CD14-positive monocyte (primary cell): ENCODE results near the gene NRXN3. TPM values are rescaled to one million over a fixed set of nuclear protein-coding genes. Genes with fewer than 3 reads are reported as not detected.

Source experiments
- DNase-seq, 3 donors: peaks; one replicate each; pipeline ENCODE4 v3.0.0-alpha.2; 2011 to 2022
- H2AFZ ChIP-seq: 2 replicates; pipeline ENCODE4 v1.6.0; 2012; ENCODE audit warnings: mild to moderate bottlenecking, low read depth, low read length, inconsistent platforms; ENCODE audit not compliant: insufficient read depth, poor library complexity, severe bottlenecking
- H3K27ac ChIP-seq, 2 donors: 1 replicate in 1 of 2; 2 replicates in 1 of 2; pipeline ENCODE4 v1.5.1; 2012 to 2013; ENCODE audit warnings: low read length in 2 of 2, control low read depth in 1 of 2, inconsistent platforms in 1 of 2, low read depth in 1 of 2, mild to moderate bottlenecking in 1 of 2
- H3K27me3 ChIP-seq, 2 donors: one replicate each; pipeline versions ENCODE4 v1.6.0 to v1.6.1; 2011 to 2013; ENCODE audit warnings: low read length in 2 of 2; ENCODE audit not compliant: control insufficient read depth in 2 of 2, insufficient read depth in 2 of 2
- H3K36me3 ChIP-seq, 2 donors: replicated peaks in 1 of 2; 1 replicate in 1 of 2; 2 replicates in 1 of 2; pipeline versions ENCODE4 v1.5.1 to v1.6.1; 2012 to 2013; ENCODE audit warnings: low read length in 2 of 2, control low read depth in 1 of 2, inconsistent platforms in 1 of 2, mild to moderate bottlenecking in 1 of 2; ENCODE audit not compliant: insufficient read depth in 2 of 2, control insufficient read depth in 1 of 2
- H3K4me1 ChIP-seq, 2 donors: 1 replicate in 1 of 2; 2 replicates in 1 of 2; pipeline versions ENCODE4 v1.5.1 to v1.6.1; 2012 to 2013; ENCODE audit warnings: low read length in 2 of 2, control low read depth in 1 of 2, inconsistent platforms in 1 of 2, mild to moderate bottlenecking in 1 of 2, moderate library complexity in 1 of 2; ENCODE audit not compliant: insufficient read depth in 2 of 2, control insufficient read depth in 1 of 2
- H3K4me2 ChIP-seq: replicated peaks from 2 replicates; pipeline ENCODE3; 2012; ENCODE audit warnings: low read length, moderate library complexity, mild to moderate bottlenecking; ENCODE audit not compliant: poor library complexity, severe bottlenecking; ENCODE audit errors: extremely low read depth
- H3K4me3 ChIP-seq, 3 experiments: fragments of 200-600 bp in 1 of 3; sonication (generic) in 1 of 3; replicated peaks in 1 of 3; 1 replicate in 2 of 3; 2 replicates in 1 of 3; pipeline ENCODE4 v1.5.1; 2011 to 2013; ENCODE audit warnings: low read length in 3 of 3, mild to moderate bottlenecking in 3 of 3, control low read depth in 2 of 3, low read depth in 2 of 3, inconsistent platforms in 1 of 3, moderate library complexity in 1 of 3
- H3K79me2 ChIP-seq: 2 replicates; pipeline ENCODE4 v1.6.0; 2012; ENCODE audit warnings: mild to moderate bottlenecking, control low read depth, inconsistent platforms, low read length, moderate library complexity; ENCODE audit not compliant: insufficient read depth
- H3K9ac ChIP-seq: 2 replicates; pipeline ENCODE4 v1.6.0; 2017; ENCODE audit warnings: low read length, mild to moderate bottlenecking; ENCODE audit not compliant: insufficient read depth, poor library complexity, severe bottlenecking
- H3K9me3 ChIP-seq, 2 donors: replicated peaks in 1 of 2; 1 replicate in 1 of 2; 2 replicates in 1 of 2; pipeline versions ENCODE4 v1.5.1 to v1.6.1; 2012 to 2013; ENCODE audit warnings: low read length in 2 of 2, control low read depth in 1 of 2; ENCODE audit not compliant: control insufficient read depth in 1 of 2, insufficient read depth in 1 of 2
- H4K20me1 ChIP-seq: 2 replicates; pipeline ENCODE4 v1.6.0; 2012; ENCODE audit warnings: mild to moderate bottlenecking, low read length, control low read depth, moderate library complexity; ENCODE audit not compliant: insufficient read depth
- H3K27ac Mint-ChIP-seq, 7 donors: one replicate each; pipeline ENCODE4 v1.8.0; 2020; ENCODE audit warnings: mild to moderate bottlenecking in 7 of 7, mixed read lengths in 7 of 7, moderate library complexity in 6 of 7, inconsistent platforms in 2 of 7
- H3K27me3 Mint-ChIP-seq, 3 donors: one replicate each; pipeline ENCODE4 v1.8.0; 2021 to 2022; ENCODE audit warnings: low read depth in 3 of 3, mild to moderate bottlenecking in 3 of 3, mixed read lengths in 3 of 3, moderate library complexity in 3 of 3, inconsistent platforms in 1 of 3
- H3K36me3 Mint-ChIP-seq, 2 donors: one replicate each; pipeline ENCODE4 v1.8.0; 2020; ENCODE audit warnings: mixed read lengths in 2 of 2, inconsistent platforms in 1 of 2, mild to moderate bottlenecking in 1 of 2
- H3K4me1 Mint-ChIP-seq: one replicate; pipeline ENCODE4 v1.8.0; 2020; ENCODE audit warnings: mild to moderate bottlenecking, mixed read lengths
- H3K4me3 Mint-ChIP-seq, 2 donors: one replicate each; pipeline ENCODE4 v1.8.0; 2020; ENCODE audit warnings: mild to moderate bottlenecking in 2 of 2, mixed read lengths in 2 of 2, moderate library complexity in 1 of 2
- H3K9me3 Mint-ChIP-seq, 7 donors: one replicate each; pipeline ENCODE4 v1.8.0; 2020 to 2022; ENCODE audit warnings: mixed read lengths in 7 of 7, mild to moderate bottlenecking in 6 of 7, moderate library complexity in 6 of 7, inconsistent platforms in 2 of 7
- CTCF ChIP-seq: fragments of 200-600 bp; IDR thresholded peaks from one replicate; pipeline ENCODE4 v1.8.0; 2022; ENCODE audit warnings: antibody characterized with exemption, mild to moderate bottlenecking
- WGBS: methylation state at CpG from one replicate; pipeline ENCODE4 v1.1.5; 2013; ENCODE audit warnings: missing lambda C conversion rate; ENCODE audit not compliant: insufficient coverage; 5-methylcytosine and 5-hydroxymethylcytosine counted together
- intact Hi-C, 2 donors: fragments of 100-400 bp; cut with micrococcal nuclease; formaldehyde crosslinking; loops; one replicate each; pipeline versions ENCODE4 v1.15.0 to v1.15.1; 2023
- polyA plus RNA-seq, 3 donors: library from polyadenylated mRNA; depleted of rRNA in 1 of 3; unstranded in 2 of 3; stranded (reverse) in 1 of 3; fragments of 300-500 nt in 2 of 3; fragments of >200 nt in 1 of 3; fragmentation: Illumina TruSeq in 2 of 3; gene quantifications; 1 replicate in 2 of 3; 2 replicates in 1 of 3; pipeline ENCODE4 v1.2.3, GENCODE V29; 2012 to 2021

The NRXN3 gene
- polyA plus RNA-seq, 3 donors = not detected

GRCh38 chr14:78611796-78612571, 441.8 kb downstream of the NRXN3 start:
- 88% methylated on average over 2 of the region's 3 CpGs for WGBS

GRCh38 chr14:78612666-78613065, 442.5 kb downstream of the NRXN3 start:
- no CpG with 5 or more reads among the region's 1 CpG for WGBS
- Histone ChIP-seq H3K4me2 (no peak overlapping the region), H3K27ac (no peak overlapping the region), H3K9me3 (no peaks in the 10 kb centered on the region), H3K4me1 (no peaks in the 10 kb centered on the region), H3K79me2 (no peaks in the 10 kb centered on the region), H2AFZ (no peak overlapping the region), H3K9ac (no peak overlapping the region), H3K36me3 (no peaks in the 10 kb centered on the region), H3K27me3 (no peaks in the 10 kb centered on the region), H3K4me3 (no peak overlapping the region), H4K20me1 (no peaks in the 10 kb centered on the region)
- H3K9me3 Mint-ChIP-seq = peaks cover 0 to 5% (median 0%) of the 10 kb centered on the region in 7 donors
- TF ChIP-seq CTCF = no peak
- no peak for DNase-seq
- H3K36me3 Mint-ChIP-seq = no peaks in the 10 kb centered on the region
- H3K27me3 Mint-ChIP-seq = peaks cover 0 to 4% (median 3%) of the 10 kb centered on the region in 3 donors
- no peaks in the 10 kb centered on the region for H3K4me1 Mint-ChIP-seq
- no peak overlapping the region for H3K27ac Mint-ChIP-seq
- H3K4me3 Mint-ChIP-seq = no peak overlapping the region
- intact Hi-C loops = no loop called here

More at GRCh38 chr14:78611796-78612571, 441.8 kb downstream of the NRXN3 start:
- no peaks in the 10 kb centered on the region for H4K20me1 ChIP-seq
- H3K9me3 ChIP-seq = no peaks in the 10 kb centered on the region
- H3K4me3 Mint-ChIP-seq = no peak overlapping the region
- DNase-seq = no peak
- H3K36me3 Mint-ChIP-seq = no peaks in the 10 kb centered on the region
- peaks cover 0 to 5% (median 0%) of the 10 kb centered on the region in 7 donors for H3K9me3 Mint-ChIP-seq
- no peak overlapping the region for H3K4me2 ChIP-seq
- no peaks in the 10 kb centered on the region for H3K4me1 Mint-ChIP-seq
- no peak overlapping the region for H2AFZ ChIP-seq
- no peaks in the 10 kb centered on the region for H3K27me3 ChIP-seq
- H3K36me3 ChIP-seq = no peaks in the 10 kb centered on the region
- H3K79me2 ChIP-seq = no peaks in the 10 kb centered on the region
- no peak overlapping the region for H3K9ac ChIP-seq
- intact Hi-C loops = no loop called here
- no peak for TF ChIP-seq CTCF
- H3K27ac ChIP-seq = no peak overlapping the region
- no peak overlapping the region for H3K4me3 ChIP-seq
- no peak overlapping the region for H3K27ac Mint-ChIP-seq
- peaks cover 0 to 4% (median 3%) of the 10 kb centered on the region in 3 donors for H3K27me3 Mint-ChIP-seq
- H3K4me1 ChIP-seq = no peaks in the 10 kb centered on the region
